Astrocyte of the spinal cord (primary cell): ENCODE results near the gene GART.
"Not testable (repeated sequence)": the region's sequence is repeated elsewhere in the genome, so short reads cannot be mapped to it uniquely, and the experiment has no call there.

Source experiments
- DNase-seq: peaks from one replicate; pipeline ENCODE4 v3.0.0; 2011; ENCODE audit warnings: low read depth, low spot score
- H3K4me3 ChIP-seq: 2 replicates; pipeline ENCODE4 v1.5.1; 2011; ENCODE audit warnings: low read depth, mild to moderate bottlenecking, low read length, moderate library complexity
- CTCF ChIP-seq: IDR thresholded peaks from 2 replicates; pipeline ENCODE4 v1.5.1; 2012; ENCODE audit warnings: low read depth, mild to moderate bottlenecking, low read length, inconsistent platforms
- in situ Hi-C: cut with HindIII; loops from 2 replicates; pipeline ENCODE4 v1.10.0; 2017; ENCODE audit warnings: low sequenced_read_pairs

GART gene

DNA sequence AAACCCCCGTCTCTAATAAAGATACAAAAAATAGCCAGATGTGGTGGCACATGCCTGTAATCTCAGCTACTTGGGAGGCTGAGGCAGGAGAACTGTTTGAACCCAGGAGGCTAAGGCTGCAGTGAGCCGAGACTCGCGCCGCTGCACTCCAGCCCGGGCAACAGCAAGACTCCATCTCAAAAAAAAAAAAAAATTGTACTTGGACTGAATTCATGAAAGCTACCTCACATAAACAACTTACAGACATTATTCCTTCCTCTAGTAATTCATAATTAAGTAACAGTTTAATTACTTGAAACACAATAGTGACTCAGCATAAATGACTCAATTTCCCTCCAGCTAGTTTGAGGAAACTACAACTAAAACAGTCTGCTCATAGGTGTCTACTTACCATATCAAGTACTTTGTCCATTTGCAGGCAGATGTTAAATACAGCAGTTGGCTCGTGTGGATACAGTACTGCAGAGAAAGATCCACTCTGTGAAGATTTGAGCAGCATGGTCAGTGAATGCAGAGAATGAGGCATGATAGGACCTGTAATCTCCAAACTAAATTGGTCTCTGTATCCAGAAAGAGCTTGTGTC, 37.1 kb upstream of the GART start:
- DNase-seq = peak; percentile 19
- in situ Hi-C loops = no loop called here
- H3K4me3 ChIP-seq = no peak overlapping the region
- no peak for TF ChIP-seq CTCF

DNA sequence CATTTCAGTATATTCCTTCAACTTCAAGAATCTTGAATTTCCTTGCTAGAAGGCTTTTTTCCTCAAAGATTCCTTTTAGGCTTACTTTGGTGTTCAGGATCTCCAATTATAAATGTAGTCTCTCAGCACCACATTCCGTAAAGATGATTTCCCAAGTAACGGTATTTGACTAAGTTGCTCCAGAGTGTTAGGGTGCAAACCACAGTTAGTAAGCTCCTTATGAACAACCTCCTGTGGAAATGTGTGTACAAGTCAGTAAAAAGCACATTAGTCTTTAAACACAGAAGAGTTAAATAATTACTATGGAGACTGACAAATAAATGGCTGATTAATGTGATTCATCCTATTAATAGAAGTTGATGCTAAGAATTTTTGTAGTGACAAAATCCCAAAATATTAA, 36.3 kb upstream of the GART start:
- in situ Hi-C loops = no loop called here
- TF ChIP-seq CTCF = no peak
- no peak overlapping the region for H3K4me3 ChIP-seq
- DNase-seq = peak; percentile 32

GRCh38 chr21:33576741-33577141, 34.8 kb upstream of the GART start:
- H3K4me3 ChIP-seq, DNase-seq, in situ Hi-C loops: not testable (repeated sequence)

DNA sequence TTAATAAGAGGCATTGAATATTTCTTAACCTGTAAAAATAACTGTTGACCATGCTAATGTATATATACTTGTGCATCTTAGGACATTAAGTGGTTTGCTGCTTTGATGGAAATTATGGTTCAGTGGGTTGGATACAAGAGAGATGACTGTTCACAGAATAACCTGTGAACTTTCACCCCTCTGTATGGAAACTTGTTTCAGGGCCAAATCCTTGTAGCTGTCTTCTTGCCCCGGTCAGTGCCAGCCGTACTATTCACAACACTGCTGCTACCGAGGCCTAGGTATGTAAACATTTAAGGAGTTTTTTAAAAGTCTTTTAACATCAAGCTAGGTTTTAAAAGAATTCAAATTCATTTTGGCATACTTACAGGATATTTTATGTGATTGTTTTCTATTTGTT, 30.4 kb upstream of the GART start:
- no peak overlapping the region for H3K4me3 ChIP-seq
- no peak for DNase-seq
- in situ Hi-C loops = no loop called here
- no peak for TF ChIP-seq CTCF

DNA sequence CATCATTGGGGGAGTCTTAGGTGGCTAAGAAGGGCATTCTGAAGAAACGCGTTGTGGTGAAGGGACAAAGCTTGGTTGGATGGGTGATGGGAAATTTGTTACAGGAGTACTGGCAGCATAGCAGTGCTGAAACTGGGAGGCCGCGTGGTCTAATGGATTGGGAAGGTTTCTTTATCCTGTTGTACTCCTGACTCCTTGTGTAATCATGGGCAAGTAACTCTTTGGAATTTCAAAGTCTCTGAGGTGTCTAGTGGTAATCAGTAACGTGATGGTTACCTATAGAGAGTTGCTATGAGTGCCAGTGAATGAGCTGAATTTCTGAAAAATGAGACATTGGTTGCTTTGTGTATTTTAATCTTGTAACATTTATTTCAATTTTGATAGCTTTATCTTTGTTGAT, 28.1 kb upstream of the GART start:
- TF ChIP-seq CTCF = no peak
- H3K4me3 ChIP-seq = no peak overlapping the region
- in situ Hi-C loops = no loop called here
- no peak for DNase-seq

DNA sequence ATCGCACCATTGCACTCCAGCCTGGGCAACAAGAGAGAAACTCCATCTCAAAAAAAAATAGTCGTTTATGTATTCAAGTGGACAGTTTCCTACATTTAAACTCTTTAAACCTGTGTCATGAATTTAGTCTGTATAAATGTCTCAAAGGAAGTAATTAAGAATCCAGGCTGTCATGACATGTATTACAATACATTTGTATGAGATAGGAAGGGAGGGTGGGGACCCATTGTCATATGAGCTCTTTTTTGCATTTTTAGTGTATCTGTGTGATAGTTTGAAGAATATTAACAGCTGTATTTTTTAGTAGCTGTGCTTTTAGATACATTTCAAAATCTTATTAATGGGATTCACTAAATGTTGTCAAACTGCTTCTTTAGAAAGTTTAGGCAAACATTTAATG, 26.5 kb upstream of the GART start:
- in situ Hi-C loops = no loop called here
- DNase-seq = no peak
- no peak for TF ChIP-seq CTCF
- no peak overlapping the region for H3K4me3 ChIP-seq

DNA sequence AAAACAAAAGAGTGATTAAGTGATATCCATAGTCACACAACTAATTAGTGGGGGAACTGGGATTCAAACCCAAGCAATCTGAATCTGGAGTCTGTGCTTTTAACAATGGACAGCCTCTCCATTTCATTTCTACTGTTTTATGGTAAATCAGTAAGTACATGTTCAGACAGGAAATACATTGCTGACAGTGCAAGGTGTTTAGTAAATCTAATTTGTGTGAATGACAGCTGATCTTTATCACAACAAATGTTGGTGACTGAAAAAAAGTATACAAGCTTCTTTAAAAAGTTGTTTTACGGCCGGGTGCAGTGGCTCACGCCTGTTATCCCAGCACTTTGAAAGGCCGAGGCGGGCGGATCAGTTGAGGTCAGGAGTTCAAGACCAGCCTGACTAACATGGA, 26.0 kb upstream of the GART start:
- no peak overlapping the region for H3K4me3 ChIP-seq
- TF ChIP-seq CTCF = no peak
- no peak for DNase-seq
- in situ Hi-C loops = no loop called here
